ENCODE results near the gene RNF149. TPM values are rescaled to one million over a fixed set of nuclear protein-coding genes. Genes with fewer than 3 reads are reported as not detected.

RNF149 gene
- total RNA-seq, 1 donor from 2014 or later = 89.4 TPM

DNA sequence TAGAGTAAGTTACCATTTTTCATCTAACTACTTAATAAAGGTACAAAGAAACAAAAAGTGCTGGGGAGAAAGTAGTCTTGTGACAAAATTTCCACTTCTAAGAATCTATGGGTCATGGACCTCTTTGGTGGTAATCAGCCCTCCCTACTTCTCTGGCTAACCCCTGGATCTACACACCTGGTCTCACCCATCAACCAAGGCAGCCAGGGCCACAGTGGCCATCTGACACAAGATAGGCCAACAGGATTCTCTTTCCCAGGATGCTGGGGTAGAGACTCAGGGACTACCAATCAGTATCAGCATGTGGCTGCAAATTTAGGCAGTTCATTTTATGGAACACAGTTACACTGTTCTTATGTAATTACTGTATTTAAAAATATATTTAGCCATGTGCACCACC is 17.8 kb downstream of the RNF149 start:
- no peak for TF ChIP-seq POLR2A (IDR thresholded peaks at IDR 0.05)
- TF ChIP-seq, protein P1, sequence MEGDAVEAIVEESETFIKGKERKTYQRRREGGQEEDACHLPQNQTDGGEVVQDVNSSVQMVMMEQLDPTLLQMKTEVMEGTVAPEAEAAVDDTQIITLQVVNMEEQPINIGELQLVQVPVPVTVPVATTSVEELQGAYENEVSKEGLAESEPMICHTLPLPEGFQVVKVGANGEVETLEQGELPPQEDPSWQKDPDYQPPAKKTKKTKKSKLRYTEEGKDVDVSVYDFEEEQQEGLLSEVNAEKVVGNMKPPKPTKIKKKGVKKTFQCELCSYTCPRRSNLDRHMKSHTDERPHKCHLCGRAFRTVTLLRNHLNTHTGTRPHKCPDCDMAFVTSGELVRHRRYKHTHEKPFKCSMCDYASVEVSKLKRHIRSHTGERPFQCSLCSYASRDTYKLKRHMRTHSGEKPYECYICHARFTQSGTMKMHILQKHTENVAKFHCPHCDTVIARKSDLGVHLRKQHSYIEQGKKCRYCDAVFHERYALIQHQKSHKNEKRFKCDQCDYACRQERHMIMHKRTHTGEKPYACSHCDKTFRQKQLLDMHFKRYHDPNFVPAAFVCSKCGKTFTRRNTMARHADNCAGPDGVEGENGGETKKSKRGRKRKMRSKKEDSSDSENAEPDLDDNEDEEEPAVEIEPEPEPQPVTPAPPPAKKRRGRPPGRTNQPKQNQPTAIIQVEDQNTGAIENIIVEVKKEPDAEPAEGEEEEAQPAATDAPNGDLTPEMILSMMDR (IDR thresholded peaks at IDR 0.05) = no peak
- no peak for TF ChIP-seq POLR2AphosphoS5 (IDR thresholded peaks at IDR 0.05; ENCODE audit: insufficient read depth in 1 of 2, low read depth in 1 of 2)
- Histone ChIP-seq H3K36me3 (peaks cover 0 to 41% of the 10 kb centered on the region in 2 donors), H3K27me3 (no peaks in the 10 kb centered on the region), H3K9me3 (no peaks in the 10 kb centered on the region), H3K4me1 (peaks cover 6% of the 10 kb centered on the region), H3K4me3 (no peak overlapping the region), H3K27ac (no peak overlapping the region)
- intact Hi-C loops (cut with DNase I) = no loop called here
- DNase-seq (ENCODE audit: extremely low spot score in 2 of 2) = no peak

DNA sequence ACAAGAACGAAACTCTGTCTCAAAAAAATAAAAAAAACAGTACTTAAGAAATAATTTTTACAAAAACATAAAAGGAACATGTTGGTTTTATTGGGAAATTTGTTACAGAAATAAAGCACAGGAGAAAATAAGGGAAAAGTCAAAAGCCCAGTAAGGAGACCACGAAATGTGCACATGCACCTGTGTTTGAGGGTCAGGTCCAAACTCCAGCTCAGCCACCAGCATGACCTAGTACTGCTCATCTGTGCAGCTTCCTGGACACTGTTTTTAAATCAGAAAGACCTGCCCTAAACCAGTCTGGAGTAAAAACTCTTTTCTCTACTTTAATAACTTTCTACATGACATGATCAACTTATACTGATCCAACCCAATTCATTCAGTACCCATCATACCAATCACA is 21.2 kb downstream of the RNF149 start:
- TF ChIP-seq, protein P1 (IDR thresholded peaks at IDR 0.05) = no peak
- TF ChIP-seq POLR2A (IDR thresholded peaks at IDR 0.05) = no peak
- no peak for TF ChIP-seq POLR2AphosphoS5 (IDR thresholded peaks at IDR 0.05; ENCODE audit: insufficient read depth in 1 of 2, low read depth in 1 of 2)
- no peaks in the 10 kb centered on the region for H3K9me3 ChIP-seq
- no peak for DNase-seq (ENCODE audit: extremely low spot score in 2 of 2)
- peaks cover 0 to 57% of the 10 kb centered on the region in 2 donors for H3K36me3 ChIP-seq
- intact Hi-C loops (cut with DNase I) = no loop called here
- H3K4me1 ChIP-seq = no peaks in the 10 kb centered on the region
- H3K27me3 ChIP-seq = no peaks in the 10 kb centered on the region
- no peak overlapping the region for H3K27ac ChIP-seq
- H3K4me3 ChIP-seq = no peak overlapping the region

DNA sequence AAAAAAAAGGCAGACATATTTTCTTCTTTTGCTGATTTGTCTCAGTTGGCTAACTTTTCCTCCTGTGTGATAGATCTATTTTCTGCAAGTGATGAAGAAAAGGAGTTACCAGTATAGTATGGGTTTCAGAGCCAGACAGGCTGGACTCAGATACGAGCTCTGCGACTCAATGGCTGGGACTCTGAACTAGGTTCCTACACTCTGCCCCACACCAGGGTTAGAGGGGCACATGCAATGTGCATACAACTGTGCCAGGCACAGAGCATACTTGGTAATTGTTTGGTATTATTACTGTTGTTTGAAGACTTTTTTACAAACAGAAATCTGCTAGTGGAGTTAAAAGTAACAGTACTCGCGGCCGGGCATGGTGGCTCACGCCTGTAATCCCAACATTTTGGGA is 21.8 kb downstream of the RNF149 start:
- intact Hi-C loops (cut with DNase I) = no loop called here
- Histone ChIP-seq H3K27me3 (no peaks in the 10 kb centered on the region), H3K4me1 (no peaks in the 10 kb centered on the region), H3K36me3 (peaks cover 0 to 63% of the 10 kb centered on the region in 2 donors), H3K4me3 (no peak overlapping the region), H3K27ac (no peak overlapping the region), H3K9me3 (no peaks in the 10 kb centered on the region)
- no peak for DNase-seq (ENCODE audit: extremely low spot score in 2 of 2)
- TF ChIP-seq, protein P1 (IDR thresholded peaks at IDR 0.05) = no peak

DNA sequence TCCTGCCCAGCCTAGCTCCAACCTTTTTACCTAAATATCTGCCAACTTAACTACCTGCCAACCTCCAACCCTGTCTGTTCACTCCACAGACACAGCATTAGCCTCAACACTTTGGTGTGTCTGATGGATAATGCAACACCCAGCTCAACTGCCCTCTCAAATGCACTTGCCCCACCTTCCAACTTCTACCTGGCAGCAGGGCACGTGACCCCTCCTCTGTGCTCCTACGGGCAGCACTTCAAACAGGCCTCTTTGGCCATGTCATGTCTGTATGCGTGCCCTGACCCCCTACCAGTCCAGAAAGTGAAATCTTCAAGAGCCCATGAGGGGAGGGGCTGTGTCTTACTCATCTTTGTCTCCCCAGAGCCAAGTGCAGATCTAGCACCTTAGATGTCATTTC is 25.5 kb downstream of the RNF149 start:
- intact Hi-C loops (cut with DNase I) = no loop called here
- no peak for DNase-seq (ENCODE audit: extremely low spot score in 2 of 2)
- H3K27me3 ChIP-seq = no peaks in the 10 kb centered on the region
- H3K27ac ChIP-seq = no peak overlapping the region
- no peaks in the 10 kb centered on the region for H3K4me1 ChIP-seq
- peaks cover 0 to 84% of the 10 kb centered on the region in 2 donors for H3K36me3 ChIP-seq
- TF ChIP-seq, protein P1 (IDR thresholded peaks at IDR 0.05) = no peak
- TF ChIP-seq POLR2A (IDR thresholded peaks at IDR 0.05) (no peak), POLR2AphosphoS5 (IDR thresholded peaks at IDR 0.05; ENCODE audit: insufficient read depth in 1 of 2, low read depth in 1 of 2) (no peak)
- no peaks in the 10 kb centered on the region for H3K9me3 ChIP-seq
- no peak overlapping the region for H3K4me3 ChIP-seq

DNA sequence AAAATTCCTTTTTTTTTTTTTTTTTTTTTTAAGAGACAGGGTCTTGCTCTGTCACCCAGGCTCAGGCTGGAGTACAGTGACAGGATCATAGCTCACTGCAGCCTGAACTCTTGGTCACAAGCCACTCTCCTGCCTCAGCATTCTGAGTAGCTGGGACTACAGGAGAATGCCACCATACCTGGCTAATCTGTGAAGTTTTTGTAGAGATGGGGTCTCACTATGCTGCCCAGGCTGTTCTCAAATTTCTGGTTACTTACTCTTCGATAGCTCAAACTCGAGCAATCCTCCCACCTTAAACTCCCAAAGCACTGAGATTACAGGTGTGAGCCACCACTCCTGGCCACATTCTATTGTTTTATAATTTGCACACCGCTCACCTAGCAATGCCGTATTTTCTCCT is 27.0 kb downstream of the RNF149 start:
- no peak for DNase-seq (ENCODE audit: extremely low spot score in 2 of 2)
- H3K36me3 ChIP-seq = peaks cover 0 to 72% of the 10 kb centered on the region in 2 donors
- TF ChIP-seq, protein P1 (IDR thresholded peaks at IDR 0.05) = no peak
- TF ChIP-seq POLR2A (IDR thresholded peaks at IDR 0.05) (no peak), POLR2AphosphoS5 (IDR thresholded peaks at IDR 0.05; ENCODE audit: insufficient read depth in 1 of 2, low read depth in 1 of 2) (no peak)

More for the DNA sequence above, 27.0 kb downstream of the RNF149 start:
- Histone ChIP-seq H3K27ac (no peak overlapping the region), H3K27me3 (no peaks in the 10 kb centered on the region), H3K9me3 (no peaks in the 10 kb centered on the region), H3K4me1 (no peaks in the 10 kb centered on the region), H3K4me3 (no peak overlapping the region)
- intact Hi-C loops (cut with DNase I) = no loop called here

All from vagina (tissue), 2 donors.